Measurements from ENCODE around the gene EIF3B.

The EIF3B gene

DNA sequence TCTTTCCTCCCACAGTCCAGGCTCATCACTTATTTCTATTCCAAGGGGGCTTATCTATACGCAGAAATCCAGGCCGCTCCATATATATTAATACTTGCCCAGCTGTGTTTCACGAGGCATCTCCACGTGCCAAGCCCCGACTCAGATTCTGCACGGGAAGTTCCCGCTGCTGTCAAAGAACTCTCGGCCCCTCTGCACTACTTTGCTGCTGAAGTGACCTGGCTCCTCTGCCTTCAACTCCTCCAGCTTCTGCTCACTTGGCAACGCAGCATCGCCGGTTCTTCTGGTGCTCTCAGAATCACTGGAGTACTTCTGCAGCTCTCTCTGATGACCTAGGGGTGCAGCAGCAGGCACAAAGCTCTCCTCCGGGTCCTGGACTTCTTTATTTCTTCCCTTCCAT, 39.1 kb downstream of the EIF3B start:
- Histone ChIP-seq H3K79me2 (ENCODE audit: insufficient read depth, low read length) (no peaks in the 10 kb centered on the region), H3K9ac (ENCODE audit: low read length) (no peak overlapping the region), H3K4me2 (ENCODE audit: low read length) (no peak overlapping the region), H3F3A (ENCODE audit: insufficient read depth, low read length) (no peaks in the 10 kb centered on the region), H3K36me3 (ENCODE audit: insufficient read depth, low read length) (no peaks in the 10 kb centered on the region), H3K9me3 (ENCODE audit: low read length) (no peaks in the 10 kb centered on the region), H3K9me2 (ENCODE audit: low read depth, low read length) (no peaks in the 10 kb centered on the region), H4K20me1 (ENCODE audit: insufficient read depth, low read length) (no peaks in the 10 kb centered on the region), H3K4me1 (ENCODE audit: insufficient read depth, low read length, severe bottlenecking) (no peaks in the 10 kb centered on the region), H3K27ac (ENCODE audit: low read depth, low read length, poor library complexity, severe bottlenecking) (no peak overlapping the region), H3K4me3 (ENCODE audit: low read depth, low read length, poor library complexity, severe bottlenecking) (no peak overlapping the region), H3K27me3 (ENCODE audit: insufficient read depth, low read length) (no peaks in the 10 kb centered on the region; the same call in none of the 2 replicates), H2AFZ (ENCODE audit: low read length) (no peak overlapping the region)
- TF ChIP-seq, protein P1, sequence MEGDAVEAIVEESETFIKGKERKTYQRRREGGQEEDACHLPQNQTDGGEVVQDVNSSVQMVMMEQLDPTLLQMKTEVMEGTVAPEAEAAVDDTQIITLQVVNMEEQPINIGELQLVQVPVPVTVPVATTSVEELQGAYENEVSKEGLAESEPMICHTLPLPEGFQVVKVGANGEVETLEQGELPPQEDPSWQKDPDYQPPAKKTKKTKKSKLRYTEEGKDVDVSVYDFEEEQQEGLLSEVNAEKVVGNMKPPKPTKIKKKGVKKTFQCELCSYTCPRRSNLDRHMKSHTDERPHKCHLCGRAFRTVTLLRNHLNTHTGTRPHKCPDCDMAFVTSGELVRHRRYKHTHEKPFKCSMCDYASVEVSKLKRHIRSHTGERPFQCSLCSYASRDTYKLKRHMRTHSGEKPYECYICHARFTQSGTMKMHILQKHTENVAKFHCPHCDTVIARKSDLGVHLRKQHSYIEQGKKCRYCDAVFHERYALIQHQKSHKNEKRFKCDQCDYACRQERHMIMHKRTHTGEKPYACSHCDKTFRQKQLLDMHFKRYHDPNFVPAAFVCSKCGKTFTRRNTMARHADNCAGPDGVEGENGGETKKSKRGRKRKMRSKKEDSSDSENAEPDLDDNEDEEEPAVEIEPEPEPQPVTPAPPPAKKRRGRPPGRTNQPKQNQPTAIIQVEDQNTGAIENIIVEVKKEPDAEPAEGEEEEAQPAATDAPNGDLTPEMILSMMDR (IDR thresholded peaks at IDR 0.05; ENCODE audit: low read length), result no peak
- no peak for TF ChIP-seq EZH2 (IDR thresholded peaks at IDR 0.05; ENCODE audit: borderline replicate concordance, low read length)

DNA sequence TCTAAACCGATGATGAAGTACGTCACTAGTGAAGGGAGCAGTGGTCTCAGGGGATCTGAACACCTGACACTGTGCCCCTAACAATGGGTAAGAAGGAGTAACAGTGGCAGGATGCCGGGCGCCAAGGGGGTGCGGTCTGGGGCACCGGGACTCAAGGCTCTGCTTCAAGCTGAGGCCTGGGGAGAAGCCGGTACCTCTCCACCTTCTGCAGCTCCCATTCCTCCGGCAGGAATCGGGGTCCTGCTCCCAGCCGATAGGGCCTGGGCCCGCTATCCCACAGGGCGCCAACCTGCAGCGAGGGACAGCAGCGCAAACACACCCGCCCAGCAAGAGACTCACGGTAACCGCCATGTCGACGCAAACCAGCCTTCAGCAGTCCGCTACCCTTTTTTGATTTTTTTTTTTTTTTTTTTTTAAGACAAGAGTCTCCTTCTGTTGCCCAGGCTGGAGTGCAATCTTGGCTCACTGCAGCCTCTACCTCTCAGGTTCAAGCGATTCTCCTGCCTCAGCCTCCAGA, 40.0 kb downstream of the EIF3B start:
- Histone ChIP-seq H3K36me3 (ENCODE audit: insufficient read depth, low read length) (no peaks in the 10 kb centered on the region), H3K9ac (ENCODE audit: low read length) (no peak overlapping the region), H3K27me3 (ENCODE audit: insufficient read depth, low read length) (no peaks in the 10 kb centered on the region; the same call in none of the 2 replicates), H3K4me1 (ENCODE audit: insufficient read depth, low read length, severe bottlenecking) (no peaks in the 10 kb centered on the region), H3K27ac (ENCODE audit: low read depth, low read length, poor library complexity, severe bottlenecking) (no peak overlapping the region), H4K20me1 (ENCODE audit: insufficient read depth, low read length) (no peaks in the 10 kb centered on the region), H2AFZ (ENCODE audit: low read length) (no peak overlapping the region), H3K79me2 (ENCODE audit: insufficient read depth, low read length) (no peaks in the 10 kb centered on the region), H3K4me2 (ENCODE audit: low read length) (no peak overlapping the region), H3K4me3 (ENCODE audit: low read depth, low read length, poor library complexity, severe bottlenecking) (no peak overlapping the region), H3F3A (ENCODE audit: insufficient read depth, low read length) (no peaks in the 10 kb centered on the region), H3K9me3 (ENCODE audit: low read length) (no peaks in the 10 kb centered on the region), H3K9me2 (ENCODE audit: low read depth, low read length) (no peaks in the 10 kb centered on the region)
- no peak for TF ChIP-seq EZH2 (IDR thresholded peaks at IDR 0.05; ENCODE audit: borderline replicate concordance, low read length)
- TF ChIP-seq, protein P1 (IDR thresholded peaks at IDR 0.05; ENCODE audit: low read length), result no peak

DNA sequence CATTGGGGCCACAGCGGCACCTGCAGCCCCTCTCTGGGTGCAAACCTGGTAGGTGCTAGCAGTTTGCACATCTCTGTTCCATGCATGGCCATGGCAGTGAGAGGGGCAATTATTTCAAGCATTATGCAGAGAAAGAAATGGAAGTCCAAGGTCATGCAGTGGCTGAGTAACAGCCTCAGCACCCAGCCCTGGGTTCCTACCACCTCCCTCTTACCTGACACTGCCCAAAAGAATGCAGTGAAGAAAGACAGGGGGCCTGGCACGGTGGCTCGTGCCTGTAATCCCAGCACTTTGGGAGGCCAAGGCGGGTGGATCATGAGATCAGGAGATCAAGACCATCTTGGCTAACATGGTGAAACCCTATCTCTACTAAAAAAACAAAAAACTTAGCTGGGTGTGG, 43.9 kb downstream of the EIF3B start:
- no peak overlapping the region for H3K4me2 ChIP-seq (ENCODE audit: low read length)
- H3K27ac ChIP-seq (ENCODE audit: low read depth, low read length, poor library complexity, severe bottlenecking), result no peak overlapping the region
- peaks cover 4% of the 10 kb centered on the region for H3K4me1 ChIP-seq (ENCODE audit: insufficient read depth, low read length, severe bottlenecking)
- H3F3A ChIP-seq (ENCODE audit: insufficient read depth, low read length), result no peaks in the 10 kb centered on the region
- TF ChIP-seq, protein P1 (IDR thresholded peaks at IDR 0.05; ENCODE audit: low read length), result no peak
- no peak for TF ChIP-seq EZH2 (IDR thresholded peaks at IDR 0.05; ENCODE audit: borderline replicate concordance, low read length)
- H2AFZ ChIP-seq (ENCODE audit: low read length), result no peak overlapping the region
- H3K9me2 ChIP-seq (ENCODE audit: low read depth, low read length), result no peaks in the 10 kb centered on the region
- H3K27me3 ChIP-seq (ENCODE audit: insufficient read depth, low read length), result no peaks in the 10 kb centered on the region; the same call in none of the 2 replicates
- H3K36me3 ChIP-seq (ENCODE audit: insufficient read depth, low read length), result no peaks in the 10 kb centered on the region
- H3K79me2 ChIP-seq (ENCODE audit: insufficient read depth, low read length), result no peaks in the 10 kb centered on the region
- no peaks in the 10 kb centered on the region for H3K9me3 ChIP-seq (ENCODE audit: low read length)
- no peaks in the 10 kb centered on the region for H4K20me1 ChIP-seq (ENCODE audit: insufficient read depth, low read length)
- H3K9ac ChIP-seq (ENCODE audit: low read length), result no peak overlapping the region
- H3K4me3 ChIP-seq (ENCODE audit: low read depth, low read length, poor library complexity, severe bottlenecking), result no peak overlapping the region
